Endometrium (tissue), 2 donors: ENCODE data around the gene SLC49A4.

ENCODE experiments used
- FAIRE-seq: peaks from 2 replicates; lab custom pipeline; 2012; peaks lifted over from hg19 to GRCh38; lab: Jason Lieb, UNC
- donor health status: control.
- donor health status: control.

The SLC49A4 gene

DNA sequence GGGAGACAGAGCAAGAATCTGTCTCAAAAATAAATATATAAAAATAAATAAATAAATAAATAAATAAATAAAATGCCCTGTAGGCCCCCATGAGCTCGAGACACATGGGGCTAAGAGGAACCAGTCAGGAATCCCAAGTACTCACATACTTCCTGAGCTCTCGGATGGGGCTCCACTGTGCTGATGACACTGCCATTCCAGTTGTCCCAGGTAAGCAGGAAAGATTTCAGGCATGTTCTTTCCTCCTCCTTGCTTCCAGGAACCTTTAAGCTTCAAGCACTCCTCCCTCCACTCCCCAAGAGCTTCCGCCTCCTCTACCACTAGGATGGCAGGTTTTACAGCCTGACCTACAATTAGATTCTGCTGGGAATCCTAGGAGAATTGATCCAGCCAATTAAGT, 113.4 kb downstream of the SLC49A4 start:
- FAIRE-seq: no peak

DNA sequence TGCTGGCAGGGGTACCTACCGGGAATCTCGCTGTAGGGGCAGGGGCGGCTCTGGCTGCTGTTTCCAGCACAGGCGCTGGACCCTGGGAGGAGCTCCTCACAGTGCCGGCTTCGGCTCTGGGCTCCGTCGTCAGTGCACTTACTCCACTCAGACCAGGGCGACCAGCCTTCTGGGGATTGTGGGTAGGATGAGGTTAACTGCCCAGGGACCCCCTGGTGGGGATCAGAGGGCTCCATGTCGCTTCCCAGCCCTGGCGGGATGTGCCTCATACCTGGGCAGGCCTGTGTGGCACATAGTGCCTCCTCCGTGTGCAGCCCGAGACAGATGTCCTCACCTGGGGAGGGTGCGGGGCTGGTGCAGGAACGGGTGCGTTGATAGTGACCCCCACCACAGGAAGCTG, 117.0 kb downstream of the SLC49A4 start:
- FAIRE-seq: no peak

GRCh38 chr3:122912772-122913538, 118.1 kb downstream of the SLC49A4 start:
- FAIRE-seq: no peak

DNA sequence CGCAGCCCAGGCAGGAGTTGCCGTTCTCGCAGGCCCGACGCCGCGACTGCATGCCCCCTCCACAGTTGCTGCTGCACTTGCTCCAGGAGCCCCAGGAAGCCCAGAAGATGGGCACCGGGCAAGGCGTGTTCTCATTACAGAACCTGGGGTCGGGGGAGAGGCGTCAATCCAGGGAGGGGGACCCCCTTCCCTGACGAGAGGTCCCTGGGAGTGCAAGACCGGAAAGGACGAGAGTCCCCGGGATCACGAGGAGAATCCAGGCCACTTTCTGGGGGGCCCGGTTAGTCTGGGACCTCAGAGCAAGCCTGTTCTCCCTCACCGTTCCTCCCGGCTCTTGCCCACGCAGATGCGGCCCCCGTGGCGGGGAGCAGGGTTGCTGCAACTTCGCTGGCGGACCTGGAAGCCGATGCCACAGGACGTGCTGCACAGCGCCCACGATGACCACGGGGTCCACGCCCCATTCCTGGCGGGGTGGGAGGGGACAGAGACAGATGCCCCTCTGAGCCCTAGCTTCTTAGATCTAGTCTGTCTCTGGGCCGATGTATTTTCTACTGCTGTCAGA, 118.8 kb downstream of the SLC49A4 start:
- no peak for FAIRE-seq

DNA sequence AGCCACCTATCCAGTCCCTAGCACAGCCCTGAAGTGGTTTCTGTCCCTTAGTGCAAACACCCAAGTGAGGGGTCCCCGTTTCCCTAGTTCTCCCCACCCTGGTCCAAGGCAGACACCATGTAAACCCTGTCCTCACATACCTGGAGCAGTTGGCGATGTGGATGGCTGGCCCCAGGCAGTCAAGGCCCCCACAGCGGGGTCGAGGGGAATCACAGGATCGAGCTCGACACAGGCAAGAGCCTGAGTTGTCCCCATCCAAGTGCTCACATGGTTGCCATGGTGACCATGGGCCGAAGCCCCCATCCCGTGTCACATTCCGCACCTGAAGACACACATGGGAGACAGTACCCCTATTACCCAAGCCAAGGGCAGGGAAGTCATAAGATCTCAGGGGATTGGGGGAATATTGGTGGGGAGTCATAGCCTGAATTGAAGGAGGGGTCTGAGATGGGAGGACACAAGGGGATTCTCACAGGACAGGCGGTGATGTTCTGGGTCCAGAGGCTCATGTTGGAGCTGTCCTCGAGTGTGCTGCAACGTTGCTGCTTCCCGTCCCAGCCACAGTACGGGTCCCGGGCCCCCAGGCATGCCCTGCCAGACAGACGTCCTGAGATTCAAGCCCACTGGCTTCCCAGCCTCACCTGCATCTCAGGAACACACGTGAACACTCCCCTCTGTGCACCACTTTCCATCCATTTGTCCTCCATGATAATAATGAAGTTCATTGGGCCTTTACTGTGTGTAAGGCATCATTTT, 120.6 kb downstream of the SLC49A4 start:
- FAIRE-seq: no peak

GRCh38 chr3:122916084-122916483, 121.2 kb downstream of the SLC49A4 start:
- FAIRE-seq: no peak

DNA sequence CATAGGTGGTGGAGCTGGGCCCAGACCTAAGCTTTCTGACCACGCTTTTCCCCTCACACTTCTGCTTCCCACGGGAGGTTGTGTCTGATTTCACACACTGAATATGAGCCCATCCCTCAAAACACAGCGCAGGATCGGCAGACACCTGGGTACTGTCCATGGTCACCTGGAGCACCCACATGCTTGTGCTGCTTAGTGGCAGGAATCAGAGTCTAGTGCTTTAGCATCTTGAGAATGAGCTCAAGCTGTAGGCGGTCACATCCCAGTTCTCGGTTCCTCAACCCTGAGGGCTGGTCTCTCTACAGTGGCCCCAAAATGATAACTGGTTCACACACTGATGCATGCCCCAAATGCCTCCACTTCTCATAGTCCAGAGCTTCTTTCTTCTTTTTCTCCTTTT, 121.7 kb downstream of the SLC49A4 start:
- FAIRE-seq: no peak

DNA sequence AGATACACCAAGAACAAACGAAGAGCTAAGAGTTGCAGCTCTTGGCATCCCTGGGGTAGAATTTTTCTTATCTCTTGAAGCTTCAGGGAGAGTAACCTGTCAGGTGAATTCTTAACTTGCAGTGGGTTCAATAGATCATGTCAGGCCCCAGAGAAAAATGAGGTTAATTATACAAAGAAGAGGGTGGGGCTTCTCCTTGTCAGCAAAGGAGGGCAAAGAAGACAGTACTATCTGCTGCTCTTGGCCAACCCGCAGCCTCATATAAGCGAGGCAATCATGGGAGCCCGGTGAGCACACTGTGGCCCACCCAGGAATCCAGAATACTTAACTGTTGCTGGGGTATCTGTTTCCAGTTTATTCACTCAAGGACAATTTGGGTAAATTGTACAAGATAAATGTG, 122.5 kb downstream of the SLC49A4 start:
- no peak for FAIRE-seq

GRCh38 chr3:122918576-122919290, 123.9 kb downstream of the SLC49A4 start:
- FAIRE-seq: no peak

DNA sequence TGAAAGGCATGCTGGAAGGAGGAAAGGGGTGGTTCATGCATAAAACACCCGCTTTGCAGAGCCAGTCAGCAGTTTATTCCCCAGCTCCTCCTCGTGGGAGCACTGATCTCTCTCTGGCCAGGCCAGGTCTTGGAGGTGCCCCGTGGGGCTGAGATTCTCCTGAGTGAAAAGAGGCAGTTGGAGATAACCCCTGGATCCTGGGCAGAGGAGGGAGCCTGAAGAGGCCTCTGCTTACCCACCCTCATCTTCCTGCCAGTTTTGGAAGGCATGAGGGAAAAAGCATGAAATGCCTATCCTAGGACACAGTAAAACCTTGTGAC, 124.4 kb downstream of the SLC49A4 start:
- FAIRE-seq: no peak

GRCh38 chr3:122920986-122921385, 126.1 kb downstream of the SLC49A4 start:
- FAIRE-seq: no peak

DNA sequence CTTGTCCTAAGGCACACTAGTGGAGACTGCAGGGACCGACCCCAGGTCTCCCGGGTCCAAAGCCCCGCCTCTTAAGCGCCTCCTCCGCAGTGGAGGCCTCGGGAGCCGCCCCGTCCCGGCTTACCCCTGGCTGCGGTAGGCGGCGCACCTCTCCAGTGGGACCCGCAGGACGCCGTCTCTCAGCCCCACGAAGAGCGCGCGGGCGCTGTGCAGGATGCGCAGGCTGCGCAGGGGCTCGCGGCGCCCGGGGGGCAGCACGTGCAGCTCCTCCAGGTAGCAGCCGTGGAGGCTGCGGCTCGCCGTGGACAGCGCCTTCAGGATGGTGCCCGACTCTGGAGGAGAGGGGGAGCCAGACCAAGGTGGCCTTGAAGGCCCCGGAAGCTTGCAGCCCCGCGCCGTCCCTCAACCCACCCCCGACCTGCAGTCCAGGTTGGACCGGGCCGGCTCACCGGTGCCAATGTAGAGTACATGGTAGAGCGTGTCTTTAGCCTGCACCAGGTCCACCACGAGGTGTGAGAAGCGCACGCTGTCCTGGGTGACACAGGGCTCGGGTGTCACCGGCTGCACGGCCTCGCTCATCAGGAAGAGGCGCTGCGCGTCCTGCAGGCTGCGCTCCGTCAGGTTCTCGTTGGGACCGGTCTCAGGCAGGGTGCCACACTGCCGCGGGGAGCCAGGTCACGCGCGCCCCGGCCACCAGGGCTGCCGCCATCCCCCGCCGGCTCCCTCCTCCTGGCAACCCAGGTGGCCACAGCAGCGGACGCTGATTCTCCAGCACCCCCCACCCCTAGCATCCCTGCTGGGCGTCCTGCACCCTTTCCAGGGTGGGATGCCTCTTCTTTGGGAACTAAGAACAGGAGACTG, 127.2 kb downstream of the SLC49A4 start:
- no peak for FAIRE-seq

DNA sequence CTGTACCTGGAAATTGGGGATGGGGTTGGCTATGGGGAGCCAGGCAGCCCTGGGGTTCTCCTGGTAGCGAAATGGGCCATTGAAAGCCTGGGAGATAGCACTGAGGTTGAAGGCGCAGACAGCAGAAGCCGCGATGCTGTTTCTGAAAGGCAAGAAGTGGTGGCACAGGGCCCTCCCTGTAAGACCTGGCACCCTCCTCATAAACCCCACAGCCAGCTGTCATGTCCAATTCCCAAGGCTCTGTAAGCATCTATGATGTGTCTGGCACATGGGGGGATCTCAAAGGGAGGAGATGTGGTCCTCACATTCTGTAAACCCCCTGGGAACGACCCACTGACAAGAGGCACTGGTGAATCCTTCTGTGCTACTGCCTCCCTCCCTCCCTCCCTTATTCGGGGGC, 128.7 kb downstream of the SLC49A4 start:
- no peak for FAIRE-seq

GRCh38 chr3:122924056-122924455, 129.2 kb downstream of the SLC49A4 start:
- FAIRE-seq: no peak

DNA sequence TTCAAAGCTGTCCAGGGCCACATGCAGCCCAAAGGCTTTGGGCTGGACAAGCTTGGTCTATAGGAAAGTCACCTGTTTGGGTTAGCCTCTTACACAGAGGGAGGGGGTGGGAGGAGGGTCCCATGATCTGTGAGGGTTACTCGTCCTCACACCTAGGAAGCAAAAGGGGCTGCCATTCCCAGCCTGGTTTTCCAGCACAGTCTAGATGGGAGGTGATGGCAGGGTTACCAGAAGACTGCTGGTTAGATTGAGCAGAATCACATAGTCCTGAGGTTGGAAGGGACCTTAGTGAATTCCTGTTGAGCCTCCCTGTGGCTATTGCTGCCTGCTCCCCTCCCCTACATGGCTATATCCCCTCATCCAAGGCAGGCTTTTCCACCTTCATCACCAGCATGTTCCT, 130.9 kb downstream of the SLC49A4 start:
- no peak for FAIRE-seq

GRCh38 chr3:122926322-122926721, 131.5 kb downstream of the SLC49A4 start:
- FAIRE-seq: no peak

DNA sequence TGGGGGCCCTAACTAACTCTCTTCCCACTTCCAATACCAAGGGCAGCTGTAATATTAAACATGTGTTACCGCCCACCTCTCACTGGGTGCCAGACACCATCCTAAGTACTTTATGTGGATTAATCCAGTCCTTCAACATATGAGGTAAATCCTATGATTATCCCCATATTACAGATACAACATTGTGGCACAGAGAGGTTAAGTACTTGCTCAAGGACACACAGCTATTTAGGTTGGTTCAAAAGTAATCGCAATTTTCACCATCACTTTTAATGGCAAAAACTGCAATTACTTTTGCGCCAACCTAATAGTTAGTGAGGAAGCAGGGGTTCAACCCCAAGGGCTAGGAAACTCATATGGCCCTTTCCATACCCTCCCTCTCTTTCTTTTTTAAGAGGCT, 131.9 kb downstream of the SLC49A4 start:
- FAIRE-seq: no peak

DNA sequence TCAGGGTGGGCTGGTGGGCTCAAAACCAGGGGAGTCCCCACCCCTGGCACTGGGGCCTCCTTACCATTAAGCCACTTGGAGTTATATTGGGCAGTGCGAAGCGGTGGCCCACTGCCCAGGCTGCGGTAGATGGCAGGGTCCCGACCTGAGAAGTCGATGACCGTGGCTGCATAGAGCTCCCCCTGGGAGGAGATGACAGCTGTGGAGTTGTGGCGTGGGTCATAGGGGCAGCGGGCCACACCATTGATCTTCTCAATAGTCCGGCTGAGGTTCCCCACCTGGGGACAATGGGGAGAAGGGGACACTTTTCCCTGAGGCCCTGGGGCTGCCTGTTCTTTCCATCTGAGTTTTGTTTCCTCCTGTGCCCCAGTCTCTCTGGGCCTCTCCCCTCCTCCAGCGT, 132.9 kb downstream of the SLC49A4 start:
- FAIRE-seq: no peak

DNA sequence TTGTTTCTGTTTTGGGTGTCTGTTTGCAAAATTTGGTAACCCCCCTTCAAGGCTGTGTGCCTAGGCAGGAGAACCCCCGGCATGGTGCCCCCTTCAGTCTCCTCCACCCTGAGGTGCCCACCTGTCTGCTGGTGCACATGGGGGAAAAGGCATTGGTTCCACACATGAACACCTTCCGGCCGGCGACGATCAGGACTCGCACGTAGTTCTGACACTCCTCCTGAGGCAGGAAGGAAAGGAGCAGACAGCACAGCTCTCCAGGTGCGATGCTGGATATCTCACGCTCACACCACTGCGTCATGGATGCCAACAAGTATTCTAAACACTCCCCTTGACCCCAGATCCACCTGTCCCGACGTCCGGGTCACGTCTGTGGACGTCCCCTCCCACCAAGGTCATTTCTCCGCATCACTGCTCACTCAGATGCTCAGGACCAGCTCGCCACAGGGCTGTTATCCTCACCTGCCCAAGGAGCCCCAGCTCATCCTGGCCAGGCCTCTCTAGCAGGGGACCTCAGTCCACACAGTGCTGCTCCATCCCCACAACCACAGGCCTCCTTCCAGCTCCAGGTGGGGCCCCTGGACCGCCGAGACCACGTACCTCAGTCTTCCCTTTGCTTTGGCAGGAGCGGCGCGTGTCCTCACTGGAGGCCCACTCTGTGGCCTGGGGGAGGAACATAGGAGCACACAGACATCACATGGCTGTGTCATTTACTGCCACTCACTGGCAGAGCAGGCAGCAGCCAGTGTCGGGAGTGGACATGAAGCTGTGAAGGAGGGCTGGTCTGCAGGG, 133.7 kb downstream of the SLC49A4 start:
- FAIRE-seq: no peak

DNA sequence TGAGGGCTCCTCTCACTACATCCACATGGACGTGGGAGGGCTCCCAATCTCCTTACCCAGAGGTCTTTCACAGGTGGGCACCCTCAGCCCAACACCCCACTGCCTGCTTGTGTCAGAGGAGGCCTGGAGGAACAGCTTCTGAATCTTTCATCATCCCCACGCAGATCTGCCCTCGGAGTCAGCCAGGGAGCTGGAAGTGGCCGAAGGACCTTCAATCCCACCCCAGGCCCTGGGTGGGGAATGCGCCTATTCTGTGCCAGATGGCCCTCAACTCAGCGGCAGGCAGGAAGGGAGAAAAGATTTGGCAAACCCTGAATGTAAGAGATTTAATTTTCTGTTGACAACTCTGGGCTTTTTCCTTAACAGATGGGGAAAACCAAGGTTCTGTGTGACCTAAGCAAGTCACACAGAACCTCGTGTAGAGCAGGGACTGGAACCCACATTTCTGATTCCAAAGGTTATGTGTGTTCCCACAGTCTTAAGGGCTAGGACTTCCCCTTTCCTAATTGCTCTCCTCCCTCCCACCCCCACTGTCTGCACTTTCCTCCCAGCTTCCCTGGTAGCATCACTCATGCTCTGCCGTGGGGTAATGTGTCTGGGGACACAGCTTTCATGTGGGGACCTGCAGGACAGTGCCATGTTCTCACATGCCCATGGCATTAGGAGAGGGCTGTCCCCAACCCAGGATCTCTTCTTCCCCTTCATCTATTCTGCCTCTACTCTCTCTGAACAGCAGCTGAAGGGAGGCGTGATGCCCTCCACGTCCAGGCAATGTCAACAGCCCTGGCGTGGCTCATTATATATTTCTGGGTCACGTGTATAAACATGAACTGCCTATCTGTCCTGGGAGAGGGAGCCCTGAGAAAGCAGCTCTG, 134.6 kb downstream of the SLC49A4 start:
- FAIRE-seq: no peak
